ENCODE measurements around the gene PPM1E. TPM values are rescaled to one million over a fixed set of nuclear protein-coding genes. Genes with fewer than 3 reads are reported as not detected.

PPM1E gene
- total RNA-seq, 1 donor from 2014 or later: 0.31 TPM

DNA sequence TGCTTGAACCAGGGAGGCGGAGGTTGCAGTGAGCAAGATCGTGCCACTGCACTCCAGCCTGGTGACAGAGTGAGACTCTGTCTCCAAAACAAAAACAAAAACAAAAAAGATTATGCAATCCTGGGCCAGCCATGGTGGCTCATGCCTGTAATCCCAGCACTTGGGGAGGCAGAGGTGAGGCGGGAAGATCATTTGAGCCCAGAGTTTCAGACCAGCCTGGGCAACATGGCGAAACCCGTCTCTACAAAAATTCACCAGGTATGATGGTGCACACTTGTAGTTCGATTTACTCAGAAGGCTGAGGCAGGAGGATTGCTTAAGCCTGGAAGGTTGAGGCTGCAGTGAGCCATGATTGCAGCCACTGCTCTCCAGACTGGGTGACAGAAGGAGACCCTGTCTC lies 109.6 kb downstream of the PPM1E start:
- Mint-ChIP-seq H3K4me3 (no peak overlapping the region), H3K9me3 (peaks cover 8% of the 10 kb centered on the region), H3K36me3 (no peaks in the 10 kb centered on the region), H3K4me1 (no peaks in the 10 kb centered on the region), H3K27ac (no peak overlapping the region), H3K27me3 (ENCODE audit: low read depth) (peaks cover 10% of the 10 kb centered on the region)
- DNase-seq (ENCODE audit: low spot score in 2 of 2, unreplicated experiment in 2 of 2): no peak
- TF ChIP-seq, protein P1, sequence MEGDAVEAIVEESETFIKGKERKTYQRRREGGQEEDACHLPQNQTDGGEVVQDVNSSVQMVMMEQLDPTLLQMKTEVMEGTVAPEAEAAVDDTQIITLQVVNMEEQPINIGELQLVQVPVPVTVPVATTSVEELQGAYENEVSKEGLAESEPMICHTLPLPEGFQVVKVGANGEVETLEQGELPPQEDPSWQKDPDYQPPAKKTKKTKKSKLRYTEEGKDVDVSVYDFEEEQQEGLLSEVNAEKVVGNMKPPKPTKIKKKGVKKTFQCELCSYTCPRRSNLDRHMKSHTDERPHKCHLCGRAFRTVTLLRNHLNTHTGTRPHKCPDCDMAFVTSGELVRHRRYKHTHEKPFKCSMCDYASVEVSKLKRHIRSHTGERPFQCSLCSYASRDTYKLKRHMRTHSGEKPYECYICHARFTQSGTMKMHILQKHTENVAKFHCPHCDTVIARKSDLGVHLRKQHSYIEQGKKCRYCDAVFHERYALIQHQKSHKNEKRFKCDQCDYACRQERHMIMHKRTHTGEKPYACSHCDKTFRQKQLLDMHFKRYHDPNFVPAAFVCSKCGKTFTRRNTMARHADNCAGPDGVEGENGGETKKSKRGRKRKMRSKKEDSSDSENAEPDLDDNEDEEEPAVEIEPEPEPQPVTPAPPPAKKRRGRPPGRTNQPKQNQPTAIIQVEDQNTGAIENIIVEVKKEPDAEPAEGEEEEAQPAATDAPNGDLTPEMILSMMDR (IDR thresholded peaks at IDR 0.05; ENCODE audit: unreplicated experiment): no peak

GRCh38 chr17:58870747-58871146 lies 115.1 kb downstream of the PPM1E start:
- Mint-ChIP-seq H3K27ac (no peak overlapping the region), H3K36me3 (no peaks in the 10 kb centered on the region), H3K9me3 (no peaks in the 10 kb centered on the region), H3K4me3 (no peak overlapping the region), H3K27me3 (ENCODE audit: low read depth) (peaks cover 6% of the 10 kb centered on the region), H3K4me1 (no peaks in the 10 kb centered on the region)
- DNase-seq (ENCODE audit: low spot score in 2 of 2, unreplicated experiment in 2 of 2): no peak
- TF ChIP-seq, protein P1 (IDR thresholded peaks at IDR 0.05; ENCODE audit: unreplicated experiment): no peak

DNA sequence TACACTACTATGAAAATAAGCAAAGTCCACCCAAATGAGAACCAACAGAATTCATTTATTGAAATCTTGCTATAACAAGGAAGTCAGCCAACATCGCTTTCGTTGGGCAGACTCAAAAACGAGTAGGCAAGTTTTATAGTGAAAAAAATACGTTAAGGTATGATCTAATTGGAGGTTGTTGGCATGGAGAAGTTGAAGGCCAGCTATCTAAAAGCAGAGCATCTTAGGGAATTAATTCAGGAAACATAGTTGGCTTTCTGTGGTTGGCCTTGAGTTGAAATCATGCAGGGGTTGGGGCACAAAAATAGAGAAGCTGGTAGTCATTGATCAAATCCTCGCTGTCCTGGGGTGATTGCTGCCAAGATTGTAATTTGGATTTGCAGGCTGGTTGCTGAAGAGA lies 118.3 kb downstream of the PPM1E start:
- TF ChIP-seq, protein P1 (IDR thresholded peaks at IDR 0.05; ENCODE audit: unreplicated experiment): no peak
- Mint-ChIP-seq H3K36me3 (no peaks in the 10 kb centered on the region), H3K9me3 (no peaks in the 10 kb centered on the region), H3K4me3 (no peak overlapping the region), H3K4me1 (no peaks in the 10 kb centered on the region), H3K27me3 (ENCODE audit: low read depth) (peaks cover 5% of the 10 kb centered on the region), H3K27ac (no peak overlapping the region)
- DNase-seq (ENCODE audit: low spot score in 2 of 2, unreplicated experiment in 2 of 2): no peak

GRCh38 chr17:58875261-58875660 lies 119.6 kb downstream of the PPM1E start:
- peaks cover 8% of the 10 kb centered on the region for H3K27me3 Mint-ChIP-seq (ENCODE audit: low read depth)
- DNase-seq (ENCODE audit: low spot score in 2 of 2, unreplicated experiment in 2 of 2): no peak
- no peaks in the 10 kb centered on the region for H3K9me3 Mint-ChIP-seq
- no peaks in the 10 kb centered on the region for H3K36me3 Mint-ChIP-seq
- TF ChIP-seq, protein P1 (IDR thresholded peaks at IDR 0.05; ENCODE audit: unreplicated experiment): no peak
- H3K4me1 Mint-ChIP-seq: no peaks in the 10 kb centered on the region
- H3K27ac Mint-ChIP-seq: no peak overlapping the region
- H3K4me3 Mint-ChIP-seq: no peak overlapping the region

- TF ChIP-seq, protein P1 (IDR thresholded peaks at IDR 0.05; ENCODE audit: unreplicated experiment): no peak
- no peak overlapping the region for H3K27ac Mint-ChIP-seq
- no peaks in the 10 kb centered on the region for H3K9me3 Mint-ChIP-seq
Measured at GRCh38 chr17:58884161-58884560, 128.5 kb downstream of the PPM1E start.

GRCh38 chr17:58886514-58886913 lies 130.9 kb downstream of the PPM1E start:
- H3K9me3 Mint-ChIP-seq: peaks cover 3% of the 10 kb centered on the region
- H3K27ac Mint-ChIP-seq: no peak overlapping the region
- no peak for DNase-seq (ENCODE audit: low spot score in 2 of 2, unreplicated experiment in 2 of 2)
- H3K4me1 Mint-ChIP-seq: no peaks in the 10 kb centered on the region
- H3K36me3 Mint-ChIP-seq: no peaks in the 10 kb centered on the region
- peaks cover 12% of the 10 kb centered on the region for H3K27me3 Mint-ChIP-seq (ENCODE audit: low read depth)
- H3K4me3 Mint-ChIP-seq: no peak overlapping the region
- TF ChIP-seq, protein P1 (IDR thresholded peaks at IDR 0.05; ENCODE audit: unreplicated experiment): no peak

More at GRCh38 chr17:58884161-58884560, 128.5 kb downstream of the PPM1E start:
- no peak overlapping the region for H3K4me3 Mint-ChIP-seq
- peaks cover 20% of the 10 kb centered on the region for H3K27me3 Mint-ChIP-seq (ENCODE audit: low read depth)
- no peaks in the 10 kb centered on the region for H3K4me1 Mint-ChIP-seq
- H3K36me3 Mint-ChIP-seq: no peaks in the 10 kb centered on the region
- no peak for DNase-seq (ENCODE audit: low spot score in 2 of 2, unreplicated experiment in 2 of 2)

Measured in mesothelial cell of epicardium (in vitro differentiated cells).